NOMO-1 (cell line): ENCODE results near the gene NEDD1.

Source experiments
- DNase-seq, 2 experiments: peaks; one replicate each; lab custom pipeline; 2025; ENCODE audit not compliant: unreplicated experiment in 2 of 2; lab: John Stamatoyannopoulos, UW

Gene NEDD1

GRCh38 chr12:96906849-96907670 lies at the start of gene NEDD1:
TSS of gene NEDD1 (plus strand) at chr12:96907257. CDS start at chr12:96909760, 2,503 bp downstream.
- peak; percentile 53 to 71 for DNase-seq

- DNase-seq, result no peak
Observed at GRCh38 chr12:96858162-96858561, 48.9 kb upstream of the NEDD1 start.

GRCh38 chr12:96861656-96862055 lies 45.4 kb upstream of the NEDD1 start:
- DNase-seq, result no peak

- no peak for DNase-seq
Observed at GRCh38 chr12:96862326-96862725, 44.7 kb upstream of the NEDD1 start.

DNA sequence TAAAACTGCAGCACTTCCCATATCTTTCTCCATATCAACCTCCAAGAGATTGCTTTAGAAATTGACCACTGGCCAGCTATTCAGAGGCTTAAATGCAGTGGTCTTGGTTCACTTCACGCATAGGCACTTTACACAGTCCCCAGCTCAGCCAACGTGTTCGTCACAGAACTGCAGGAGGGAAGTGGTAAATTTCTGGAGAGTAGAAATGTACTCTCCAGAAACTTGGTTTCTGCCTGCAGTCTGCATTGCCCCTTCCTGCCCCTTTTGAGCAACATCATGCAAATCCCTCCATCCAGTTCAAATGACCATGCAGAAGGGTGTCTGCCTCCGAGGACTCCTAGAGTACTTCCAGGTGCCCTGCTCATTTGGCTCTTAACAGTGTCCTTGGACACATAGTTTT lies 42.7 kb upstream of the NEDD1 start:
- DNase-seq, result no peak

DNA sequence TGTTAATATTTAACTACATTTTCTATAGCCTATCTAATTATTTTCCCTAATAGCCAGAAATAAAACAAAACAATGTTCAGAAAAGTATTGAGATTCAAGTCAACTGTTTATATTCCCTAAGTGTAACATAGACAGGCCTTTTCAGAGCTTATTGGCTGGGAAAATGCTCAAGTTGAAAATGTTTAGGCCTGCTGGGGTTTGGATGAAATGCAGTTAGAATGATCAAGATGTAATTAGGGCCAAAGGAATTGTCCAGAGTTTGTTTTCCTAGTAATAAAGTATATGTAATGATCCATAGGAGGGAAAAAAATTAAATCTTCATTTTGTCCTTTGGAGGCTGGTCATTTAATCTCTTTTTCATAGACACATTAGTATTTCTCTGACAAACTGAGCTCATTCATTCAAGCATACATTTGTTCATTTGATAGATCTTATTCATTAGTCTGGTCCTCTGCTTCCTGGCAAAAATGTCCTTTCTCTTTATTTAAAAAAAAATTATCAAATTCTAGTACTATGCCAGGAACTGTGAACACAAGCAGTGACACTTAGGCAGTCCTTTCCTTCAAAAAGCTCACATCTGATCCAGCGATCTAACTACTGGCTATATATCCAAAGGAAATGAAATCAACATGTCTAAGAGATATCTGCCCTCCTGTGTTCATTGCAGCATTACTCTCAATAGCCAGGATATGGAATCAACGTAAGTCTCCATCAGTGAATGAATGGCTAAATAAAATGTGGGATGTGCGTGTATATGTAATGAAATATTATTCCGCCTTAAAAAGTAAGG lies 40.1 kb upstream of the NEDD1 start:
- DNase-seq, result no peak

GRCh38 chr12:96870946-96871345 lies 36.1 kb upstream of the NEDD1 start:
- DNase-seq, result no peak

DNA sequence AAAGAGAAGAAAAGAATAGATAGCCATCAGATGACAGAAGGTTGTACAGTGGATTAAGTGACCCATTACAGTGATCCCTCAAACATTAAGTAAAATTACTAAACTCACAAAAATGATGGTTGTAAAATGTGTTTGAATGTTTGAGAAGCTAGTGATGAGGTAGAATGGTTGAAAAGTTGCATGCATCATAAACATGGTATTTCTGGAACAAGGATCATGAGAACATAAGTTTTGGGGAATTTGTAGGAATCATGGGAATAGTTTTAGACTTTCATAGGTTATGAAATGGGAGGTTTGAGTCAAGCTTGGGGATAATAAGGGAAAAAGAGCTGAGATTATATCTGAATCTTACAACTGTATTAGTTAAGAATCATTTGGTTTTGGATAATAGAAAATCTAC lies 34.1 kb upstream of the NEDD1 start:
- no peak for DNase-seq

- no peak for DNase-seq
Observed at GRCh38 chr12:96874211-96874610, 32.8 kb upstream of the NEDD1 start.

- no peak for DNase-seq
Observed at GRCh38 chr12:96876966-96877365, 30.1 kb upstream of the NEDD1 start.

GRCh38 chr12:96878704-96879103 lies 28.4 kb upstream of the NEDD1 start:
- DNase-seq, result no peak

DNA sequence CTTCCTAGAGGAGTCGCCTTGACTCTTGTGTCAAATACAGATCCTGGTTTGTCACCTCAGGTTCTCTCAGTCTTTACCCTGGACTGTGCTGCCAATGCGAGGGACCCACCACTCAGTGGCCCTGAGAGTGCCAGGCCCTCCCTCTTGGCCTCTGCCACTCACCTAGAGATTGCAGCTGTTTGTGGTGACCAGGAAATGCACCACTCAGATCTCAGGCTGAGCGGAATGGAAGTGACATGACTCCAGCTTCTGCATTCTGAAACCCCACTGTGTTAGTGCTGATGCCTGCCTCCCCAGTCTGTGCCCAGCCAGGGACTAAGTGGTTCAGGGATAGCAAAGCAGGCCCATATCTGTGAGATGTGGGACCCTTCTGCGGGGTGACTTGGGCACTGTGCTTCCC lies 27.8 kb upstream of the NEDD1 start:
- DNase-seq, result no peak

DNA sequence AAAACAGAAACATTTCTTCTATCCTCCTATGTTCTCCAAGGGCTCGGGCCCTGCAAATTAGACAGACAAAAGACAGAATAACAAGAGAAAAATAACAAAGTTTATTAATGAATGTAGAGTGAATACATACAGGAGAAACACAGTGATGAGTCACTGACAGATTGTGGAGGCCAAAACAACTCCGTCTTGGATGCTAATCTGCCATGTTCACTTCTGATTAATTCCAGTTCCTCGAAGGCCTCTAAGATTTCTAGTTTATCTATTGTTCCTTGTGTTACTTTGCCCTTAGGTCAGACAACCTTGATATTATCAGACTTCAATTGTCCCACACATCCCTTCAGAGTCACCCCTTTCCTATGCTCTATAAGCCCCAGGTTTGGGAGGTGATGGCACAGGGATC lies 26.8 kb upstream of the NEDD1 start:
- no peak for DNase-seq

- DNase-seq, result no peak
Observed at GRCh38 chr12:96881608-96882007, 25.4 kb upstream of the NEDD1 start.

GRCh38 chr12:96882862-96883261 lies 24.2 kb upstream of the NEDD1 start:
- no peak for DNase-seq

DNA sequence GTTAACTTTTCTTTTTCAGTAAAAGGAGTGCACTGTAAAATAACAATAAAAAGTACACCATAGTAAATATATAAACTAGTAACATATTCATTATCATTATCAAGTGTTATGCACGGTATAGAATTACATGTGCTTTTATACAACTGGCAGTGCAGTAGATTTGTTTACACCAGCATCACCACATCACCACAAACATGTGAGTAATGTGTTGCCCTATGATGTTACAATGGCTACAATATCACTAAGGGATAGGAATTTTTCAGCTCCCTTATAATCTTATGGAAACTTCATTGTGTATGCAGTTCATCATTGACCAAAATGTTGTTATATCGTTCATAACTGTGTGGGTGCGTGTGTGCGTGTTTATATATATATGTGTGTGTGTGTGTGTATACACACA lies 23.5 kb upstream of the NEDD1 start:
- no peak for DNase-seq

- DNase-seq, result no peak
Observed at GRCh38 chr12:96886998-96887677, 19.9 kb upstream of the NEDD1 start.

GRCh38 chr12:96889273-96889933 lies 17.7 kb upstream of the NEDD1 start:
- DNase-seq, result no peak

DNA sequence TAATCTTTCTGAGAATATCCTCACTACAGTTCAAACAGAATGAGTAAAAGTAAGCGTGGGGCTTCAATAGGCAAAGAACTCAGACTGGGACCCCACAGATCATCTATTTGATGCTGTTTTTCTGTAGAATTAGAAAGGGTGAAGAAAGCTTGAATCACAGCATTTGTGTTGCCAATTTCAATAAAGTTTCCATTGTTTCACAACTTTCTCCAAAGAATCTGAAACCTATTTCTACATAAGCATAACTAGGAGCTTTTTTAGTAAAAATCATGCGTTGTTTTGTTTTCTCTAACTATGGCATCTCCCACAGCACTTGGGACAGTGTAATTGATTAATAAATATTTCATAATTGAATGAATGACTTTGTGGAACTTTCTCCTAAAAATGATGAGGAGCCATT lies 16.7 kb upstream of the NEDD1 start:
- DNase-seq, result no peak

DNA sequence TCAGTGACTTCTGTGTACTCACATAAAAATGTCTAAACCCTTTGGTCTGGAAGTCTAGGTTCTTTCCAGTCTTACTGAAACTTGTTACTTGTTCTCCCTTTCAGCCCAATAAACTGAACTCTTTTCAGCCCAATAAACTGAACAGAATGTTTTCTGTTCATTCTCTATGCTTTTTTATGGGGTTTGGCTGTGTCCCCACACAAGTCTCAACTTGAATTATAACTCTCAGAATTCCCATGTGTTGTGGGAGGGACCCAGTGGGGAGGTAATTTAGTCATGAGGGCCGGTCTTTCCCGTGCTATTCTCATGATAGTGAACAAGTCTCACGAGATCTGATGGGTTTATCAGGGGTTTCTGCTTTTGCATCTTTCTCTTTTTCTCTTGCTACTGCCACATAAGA lies 15.0 kb upstream of the NEDD1 start:
- no peak for DNase-seq

- no peak for DNase-seq
Observed at GRCh38 chr12:96897421-96897820, 9.6 kb upstream of the NEDD1 start.
